Testis (tissue), 3 donors: Measurements from ENCODE around the gene PTGS2. TPM values are rescaled to one million over a fixed set of nuclear protein-coding genes. Genes with fewer than 3 reads are reported as not detected.

Source experiments
- DNase-seq: peaks from one replicate; pipeline ENCODE4 v3.0.0-alpha.2; 2019
- H3K27ac ChIP-seq, 2 donors: fragments of 200-600 bp; sonication (generic); one replicate each; pipeline ENCODE4 v1.5.1; 2019
- H3K27me3 ChIP-seq: fragments of 200-600 bp; sonication (generic); one replicate; pipeline ENCODE4 v1.5.1; 2019
- H3K36me3 ChIP-seq: fragments of 200-600 bp; sonication (generic); one replicate; pipeline ENCODE4 v1.5.1; 2017; ENCODE audit warnings: low read depth; ENCODE audit errors: missing control alignments
- H3K4me1 ChIP-seq: fragments of 200-600 bp; sonication (generic); one replicate; pipeline ENCODE4 v1.5.1; 2019
- H3K4me3 ChIP-seq, 2 donors: fragments of 200-600 bp; sonication (generic); one replicate each; pipeline ENCODE4 v1.5.1; 2017 to 2019
- H3K9me3 ChIP-seq: fragments of 200-600 bp; sonication (generic); one replicate; pipeline ENCODE4 v1.5.1; 2017
- CTCF ChIP-seq, 3 experiments: fragments of 450-650 bp in 2 of 3; fragments of 200-600 bp in 1 of 3; sonication (generic) in 1 of 3; IDR thresholded peaks; one replicate each; pipeline ENCODE4 v1.5.1; 2016 to 2019; ENCODE audit warnings: antibody characterized with exemption in 3 of 3, mild to moderate bottlenecking in 2 of 3, moderate library complexity in 1 of 3
- POLR2A ChIP-seq: fragments of 450-650 bp; IDR thresholded peaks from one replicate; pipeline ENCODE4 v1.6.1; 2017; ENCODE audit warnings: antibody characterized with exemption, mild to moderate bottlenecking, moderate library complexity
- WGBS, 2 donors: methylation state at CpG; one replicate each; pipeline ENCODE4 v1.1.5; 2018; 5-methylcytosine and 5-hydroxymethylcytosine counted together
- intact Hi-C: fragments of 100-400 bp; cut with DNase I; formaldehyde crosslinking; loops from one replicate; pipeline ENCODE4 v1.15.1; 2023; ENCODE audit warnings: low total_unique reads
- polyA plus RNA-seq: library from polyadenylated mRNA; stranded (reverse); fragments of 350-450 nt; fragmentation: Illumina TruSeq; extraction: RNeasy Lipid Tissue Mini Kit (QIAGEN cat#74804); gene quantifications from one replicate; pipeline ENCODE4 v1.2.3, GENCODE V29; 2014; ENCODE audit warnings: low read depth, low replicate concordance; ENCODE audit not compliant: insufficient read depth
- total RNA-seq, 2 donors: library from RNA; depleted of rRNA; stranded (reverse); fragments of >200 nt; gene quantifications; one replicate each; pipeline ENCODE4 v1.2.3, GENCODE V29; 2016

Gene PTGS2
- total and polyA plus RNA-seq, 3 donors from 2014 or later = 0.19 to 1.0 (median 0.75) TPM

- Histone ChIP-seq H3K27me3 (no peaks in the 10 kb centered on the region), H3K9me3 (no peaks in the 10 kb centered on the region)
Measured at GRCh38 chr1:186662752-186663151, 17.5 kb downstream of the PTGS2 start.

GRCh38 chr1:186659890-186660341 lies 20.3 kb downstream of the PTGS2 start:
- H3K9me3 ChIP-seq = no peaks in the 10 kb centered on the region
- intact Hi-C loops = no loop called here
- no peak for TF ChIP-seq CTCF (IDR thresholded peaks at IDR 0.05)
- TF ChIP-seq POLR2A = no peak
- no peak overlapping the region for H3K4me3 ChIP-seq
- H3K4me1 ChIP-seq = no peaks in the 10 kb centered on the region
- H3K36me3 ChIP-seq = no peaks in the 10 kb centered on the region
- no peak overlapping the region for H3K27ac ChIP-seq
- no peak for DNase-seq
- H3K27me3 ChIP-seq = no peaks in the 10 kb centered on the region

More at GRCh38 chr1:186662752-186663151, 17.5 kb downstream of the PTGS2 start:
- Histone ChIP-seq H3K36me3 (no peaks in the 10 kb centered on the region), H3K4me1 (no peaks in the 10 kb centered on the region), H3K4me3 (no peak overlapping the region), H3K27ac (no peak overlapping the region)
- TF ChIP-seq CTCF (IDR thresholded peaks at IDR 0.05) = no peak
- no peak for TF ChIP-seq POLR2A
- intact Hi-C loops = no loop called here
- no peak for DNase-seq

- TF ChIP-seq CTCF (IDR thresholded peaks at IDR 0.05) = no peak
- Histone ChIP-seq H3K4me1 (no peaks in the 10 kb centered on the region), H3K9me3 (no peaks in the 10 kb centered on the region), H3K27me3 (no peaks in the 10 kb centered on the region), H3K27ac (no peak overlapping the region), H3K4me3 (no peak overlapping the region), H3K36me3 (no peaks in the 10 kb centered on the region)
- DNase-seq = no peak
- intact Hi-C loops = no loop called here
Measured at GRCh38 chr1:186658999-186659398, 21.2 kb downstream of the PTGS2 start.

GRCh38 chr1:186657481-186657880 lies 22.7 kb downstream of the PTGS2 start:
- H3K27ac ChIP-seq = no peak overlapping the region
- intact Hi-C loops = no loop called here
- no peaks in the 10 kb centered on the region for H3K27me3 ChIP-seq
- WGBS, 2 donors = 73 to 82% methylated on average over 2 of the region's 2 CpGs
- H3K4me1 ChIP-seq = no peaks in the 10 kb centered on the region
- DNase-seq = no peak
- no peaks in the 10 kb centered on the region for H3K36me3 ChIP-seq
- TF ChIP-seq POLR2A = no peak
- no peak for TF ChIP-seq CTCF (IDR thresholded peaks at IDR 0.05)
- no peak overlapping the region for H3K4me3 ChIP-seq
- H3K9me3 ChIP-seq = no peaks in the 10 kb centered on the region

- Histone ChIP-seq H3K9me3 (no peaks in the 10 kb centered on the region), H3K36me3 (no peaks in the 10 kb centered on the region), H3K27me3 (no peaks in the 10 kb centered on the region), H3K4me1 (no peaks in the 10 kb centered on the region), H3K27ac (no peak overlapping the region), H3K4me3 (no peak overlapping the region)
- no peak for TF ChIP-seq POLR2A
- TF ChIP-seq CTCF (IDR thresholded peaks at IDR 0.05) = no peak
- 78 to 80% methylated on average over 3 of the region's 3 CpGs for WGBS, 2 donors
- intact Hi-C loops = no loop called here
- DNase-seq = no peak
Measured at GRCh38 chr1:186655876-186656275, 24.3 kb downstream of the PTGS2 start.
